Measurements from ENCODE around the gene B3GNT8.
A peak's percentile ranks its signal among the peaks of the same experiment; 100 is the strongest.
"Not testable (repeated sequence)": the region's sequence is repeated elsewhere in the genome, so short reads cannot be mapped to it uniquely, and the experiment has no call there.

Gene B3GNT8

DNA sequence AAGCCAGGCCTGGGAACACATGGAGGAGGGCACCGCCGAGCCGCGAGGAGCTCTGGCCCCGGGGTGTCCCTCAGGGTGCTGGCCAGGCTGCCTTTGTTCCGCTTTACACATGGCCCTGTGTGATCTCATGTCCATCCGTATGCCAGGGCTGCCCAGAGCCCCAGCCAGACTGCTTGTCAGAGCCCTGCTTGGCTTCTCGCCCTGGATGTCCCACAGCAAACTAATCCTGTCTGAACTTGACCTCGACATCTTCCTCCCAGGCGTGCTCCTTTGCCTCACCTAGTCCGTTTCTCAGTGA, 15.3 kb downstream of the B3GNT8 start:
- Histone ChIP-seq H3K36me3 (ENCODE audit: insufficient read depth, insufficient read length, low read length) (peaks cover 28% of the 10 kb centered on the region), H3K4me1 (ENCODE audit: insufficient read depth, insufficient read length) (peaks cover 9% of the 10 kb centered on the region), H3K4me3 (ENCODE audit: insufficient read length, low read depth) (no peak overlapping the region), H3K27me3 (ENCODE audit: insufficient read depth, insufficient read length) (no peaks in the 10 kb centered on the region), H3K9ac (ENCODE audit: insufficient read length, low read depth) (no peak overlapping the region), H3K9me3 (ENCODE audit: insufficient read depth, low read length) (no peaks in the 10 kb centered on the region)
- DNase-seq (ENCODE audit: low read depth, low spot score) = no peak
- TF ChIP-seq YY1 (IDR thresholded peaks at IDR 0.05; ENCODE audit: insufficient read depth, insufficient read length) = no peak
- TF ChIP-seq ZNF274 (IDR thresholded peaks at IDR 0.05; ENCODE audit: low read depth, low read length) = no peak
- TF ChIP-seq SUZ12 (IDR thresholded peaks at IDR 0.05; ENCODE audit: extremely low read depth, insufficient read depth, insufficient read length) = no peak

GRCh38 chr19:41411100-41411967, 15.8 kb downstream of the B3GNT8 start:
- TF ChIP-seq ZNF274 (IDR thresholded peaks at IDR 0.05; ENCODE audit: low read depth, low read length) = no peak
- Histone ChIP-seq H3K4me1 (ENCODE audit: insufficient read depth, insufficient read length) (peaks cover 9% of the 10 kb centered on the region), H3K4me3 (ENCODE audit: insufficient read length, low read depth) (no peak overlapping the region), H3K9me3 (ENCODE audit: insufficient read depth, low read length) (no peaks in the 10 kb centered on the region), H3K27me3 (ENCODE audit: insufficient read depth, insufficient read length) (no peaks in the 10 kb centered on the region), H3K36me3 (ENCODE audit: insufficient read depth, insufficient read length, low read length) (peaks cover 28% of the 10 kb centered on the region), H3K9ac (ENCODE audit: insufficient read length, low read depth) (no peak overlapping the region)
- DNase-seq (ENCODE audit: low read depth, low spot score) = no peak

- H3K4me1 ChIP-seq (ENCODE audit: insufficient read depth, insufficient read length) = peaks cover 17% of the 10 kb centered on the region
- H3K4me3 ChIP-seq (ENCODE audit: insufficient read length, low read depth) = no peak overlapping the region
- TF ChIP-seq ZNF274 (IDR thresholded peaks at IDR 0.05; ENCODE audit: low read depth, low read length) = no peak
- TF ChIP-seq YY1 (IDR thresholded peaks at IDR 0.05; ENCODE audit: insufficient read depth, insufficient read length) = no peak
- TF ChIP-seq SUZ12 (IDR thresholded peaks at IDR 0.05; ENCODE audit: extremely low read depth, insufficient read depth, insufficient read length) = no peak
- H3K27me3 ChIP-seq (ENCODE audit: insufficient read depth, insufficient read length) = no peaks in the 10 kb centered on the region
- H3K9ac ChIP-seq (ENCODE audit: insufficient read length, low read depth) = no peak overlapping the region
- DNase-seq (ENCODE audit: low read depth, low spot score) = no peak
- H3K9me3 ChIP-seq (ENCODE audit: insufficient read depth, low read length) = no peaks in the 10 kb centered on the region
- H3K36me3 ChIP-seq (ENCODE audit: insufficient read depth, insufficient read length, low read length) = peaks cover 28% of the 10 kb centered on the region
Observed at GRCh38 chr19:41410336-41411054, 16.7 kb downstream of the B3GNT8 start.

- H3K4me1 ChIP-seq (ENCODE audit: insufficient read depth, insufficient read length) = peaks cover 17% of the 10 kb centered on the region
- no peaks in the 10 kb centered on the region for H3K9me3 ChIP-seq (ENCODE audit: insufficient read depth, low read length)
- H3K27me3 ChIP-seq (ENCODE audit: insufficient read depth, insufficient read length) = no peaks in the 10 kb centered on the region
- no peak overlapping the region for H3K9ac ChIP-seq (ENCODE audit: insufficient read length, low read depth)
- DNase-seq (ENCODE audit: low read depth, low spot score) = no peak
- peaks cover 16% of the 10 kb centered on the region for H3K36me3 ChIP-seq (ENCODE audit: insufficient read depth, insufficient read length, low read length)
- no peak for TF ChIP-seq YY1 (IDR thresholded peaks at IDR 0.05; ENCODE audit: insufficient read depth, insufficient read length)
- no peak for TF ChIP-seq ZNF274 (IDR thresholded peaks at IDR 0.05; ENCODE audit: low read depth, low read length)
- TF ChIP-seq SUZ12 (IDR thresholded peaks at IDR 0.05; ENCODE audit: extremely low read depth, insufficient read depth, insufficient read length) = no peak
- H3K4me3 ChIP-seq (ENCODE audit: insufficient read length, low read depth) = no peak overlapping the region
Observed at GRCh38 chr19:41409288-41409687, 17.9 kb downstream of the B3GNT8 start.

DNA sequence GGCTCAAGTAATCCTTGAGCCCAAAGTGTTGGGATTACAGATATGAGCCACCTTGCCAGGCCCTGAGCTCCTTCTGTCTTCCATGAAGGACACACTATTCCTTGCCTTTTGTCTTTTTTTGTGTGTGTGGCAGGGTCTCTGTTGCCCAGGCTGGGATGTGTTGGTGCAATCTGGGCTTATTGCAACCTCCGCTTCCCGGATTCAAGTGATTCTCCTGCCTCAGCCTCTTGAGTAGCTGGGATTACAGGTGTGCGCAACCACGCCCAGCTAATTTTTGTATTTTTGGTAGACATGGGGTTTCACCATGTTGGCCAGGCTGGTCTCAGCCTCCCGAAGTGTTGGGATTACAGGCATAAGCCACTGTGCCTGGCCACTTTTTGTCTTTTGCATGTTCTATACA, 18.3 kb downstream of the B3GNT8 start:
- peaks cover 17% of the 10 kb centered on the region for H3K4me1 ChIP-seq (ENCODE audit: insufficient read depth, insufficient read length)

GRCh38 chr19:41408256-41408655, 18.9 kb downstream of the B3GNT8 start:
- Histone ChIP-seq H3K9me3 (ENCODE audit: insufficient read depth, low read length) (no peaks in the 10 kb centered on the region), H3K36me3 (ENCODE audit: insufficient read depth, insufficient read length, low read length) (peaks cover 9% of the 10 kb centered on the region), H3K9ac (ENCODE audit: insufficient read length, low read depth) (no peak overlapping the region), H3K27me3 (ENCODE audit: insufficient read depth, insufficient read length) (no peaks in the 10 kb centered on the region), H3K4me1 (ENCODE audit: insufficient read depth, insufficient read length) (peaks cover 17% of the 10 kb centered on the region), H3K4me3 (ENCODE audit: insufficient read length, low read depth) (no peak overlapping the region)
- DNase-seq (ENCODE audit: low read depth, low spot score) = no peak
- TF ChIP-seq YY1 (IDR thresholded peaks at IDR 0.05; ENCODE audit: insufficient read depth, insufficient read length) (no peak), SUZ12 (IDR thresholded peaks at IDR 0.05; ENCODE audit: extremely low read depth, insufficient read depth, insufficient read length) (no peak), ZNF274 (IDR thresholded peaks at IDR 0.05; ENCODE audit: low read depth, low read length) (no peak)

More for the DNA sequence above, 18.3 kb downstream of the B3GNT8 start:
- not testable (repeated sequence) for DNase-seq (ENCODE audit: low read depth, low spot score); H3K27me3 ChIP-seq (ENCODE audit: insufficient read depth, insufficient read length); H3K9me3 ChIP-seq (ENCODE audit: insufficient read depth, low read length); H3K4me3 ChIP-seq (ENCODE audit: insufficient read length, low read depth)
- peaks cover 14% of the 10 kb centered on the region for H3K36me3 ChIP-seq (ENCODE audit: insufficient read depth, insufficient read length, low read length)
- peak overlapping the region; percentile 17 for H3K9ac ChIP-seq (ENCODE audit: insufficient read length, low read depth)

GRCh38 chr19:41407271-41407670, 19.9 kb downstream of the B3GNT8 start:
- TF ChIP-seq YY1 (IDR thresholded peaks at IDR 0.05; ENCODE audit: insufficient read depth, insufficient read length) (no peak), ZNF274 (IDR thresholded peaks at IDR 0.05; ENCODE audit: low read depth, low read length) (no peak), SUZ12 (IDR thresholded peaks at IDR 0.05; ENCODE audit: extremely low read depth, insufficient read depth, insufficient read length) (no peak)
- H3K4me1 ChIP-seq (ENCODE audit: insufficient read depth, insufficient read length) = peaks cover 17% of the 10 kb centered on the region
- peak; percentile 30 for DNase-seq (ENCODE audit: low read depth, low spot score)
- peaks cover 5% of the 10 kb centered on the region for H3K36me3 ChIP-seq (ENCODE audit: insufficient read depth, insufficient read length, low read length)
- H3K9me3 ChIP-seq (ENCODE audit: insufficient read depth, low read length) = no peaks in the 10 kb centered on the region
- H3K9ac ChIP-seq (ENCODE audit: insufficient read length, low read depth) = peak overlapping the region; percentile 76
- H3K4me3 ChIP-seq (ENCODE audit: insufficient read length, low read depth) = no peak overlapping the region
- H3K27me3 ChIP-seq (ENCODE audit: insufficient read depth, insufficient read length) = no peaks in the 10 kb centered on the region

Data from NT2/D1 (cell line).